ENCODE results near the gene C6orf89.

GRCh38 chr6:36969240-36969691, 83.5 kb downstream of the C6orf89 start:
- TF ChIP-seq, protein P1, sequence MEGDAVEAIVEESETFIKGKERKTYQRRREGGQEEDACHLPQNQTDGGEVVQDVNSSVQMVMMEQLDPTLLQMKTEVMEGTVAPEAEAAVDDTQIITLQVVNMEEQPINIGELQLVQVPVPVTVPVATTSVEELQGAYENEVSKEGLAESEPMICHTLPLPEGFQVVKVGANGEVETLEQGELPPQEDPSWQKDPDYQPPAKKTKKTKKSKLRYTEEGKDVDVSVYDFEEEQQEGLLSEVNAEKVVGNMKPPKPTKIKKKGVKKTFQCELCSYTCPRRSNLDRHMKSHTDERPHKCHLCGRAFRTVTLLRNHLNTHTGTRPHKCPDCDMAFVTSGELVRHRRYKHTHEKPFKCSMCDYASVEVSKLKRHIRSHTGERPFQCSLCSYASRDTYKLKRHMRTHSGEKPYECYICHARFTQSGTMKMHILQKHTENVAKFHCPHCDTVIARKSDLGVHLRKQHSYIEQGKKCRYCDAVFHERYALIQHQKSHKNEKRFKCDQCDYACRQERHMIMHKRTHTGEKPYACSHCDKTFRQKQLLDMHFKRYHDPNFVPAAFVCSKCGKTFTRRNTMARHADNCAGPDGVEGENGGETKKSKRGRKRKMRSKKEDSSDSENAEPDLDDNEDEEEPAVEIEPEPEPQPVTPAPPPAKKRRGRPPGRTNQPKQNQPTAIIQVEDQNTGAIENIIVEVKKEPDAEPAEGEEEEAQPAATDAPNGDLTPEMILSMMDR (conservative IDR thresholded peaks at IDR 0.05; ENCODE audit: low read depth, low read length): no peak
- TF ChIP-seq EZH2 (IDR thresholded peaks at IDR 0.05; ENCODE audit: borderline replicate concordance, low read depth, low read length, poor library complexity, severe bottlenecking): no peak
